Smooth muscle cell (in vitro differentiated cells): ENCODE results near the gene TTL. TPM values are rescaled to one million over a fixed set of nuclear protein-coding genes. Genes with fewer than 3 reads are reported as not detected.
A peak's percentile ranks its signal among the peaks of the same experiment; 100 is the strongest.
"Not testable (repeated sequence)": the region's sequence is repeated elsewhere in the genome, so short reads cannot be mapped to it uniquely, and the experiment has no call there.

ENCODE experiments used
- DNase-seq: peaks from one replicate; lab custom pipeline; 2025; ENCODE audit not compliant: unreplicated experiment; lab: John Stamatoyannopoulos, UW
- H2AFZ ChIP-seq: fragments of 200-600 bp; sonication (generic); 2 replicates; pipeline ENCODE4 v1.6.0; 2016; ENCODE audit warnings: antibody characterized with exemption, low read depth, mild to moderate bottlenecking
- H3F3A ChIP-seq: fragments of 200-600 bp; sonication (generic); 2 replicates; pipeline ENCODE4 v1.6.0; 2017; ENCODE audit warnings: antibody characterized with exemption, low read depth
- H3K27ac ChIP-seq: fragments of 200-600 bp; sonication (generic); 2 replicates; pipeline ENCODE4 v1.5.1; 2016; ENCODE audit warnings: low read depth, mild to moderate bottlenecking
- H3K27me3 ChIP-seq: fragments of 200-600 bp; sonication (generic); 2 replicates; pipeline ENCODE4 v1.6.1; 2016; ENCODE audit warnings: low read depth, mild to moderate bottlenecking
- H3K36me3 ChIP-seq: fragments of 200-600 bp; sonication (generic); 2 replicates; pipeline ENCODE4 v1.5.1; 2016; ENCODE audit warnings: low read depth
- H3K4me1 ChIP-seq: fragments of 200-600 bp; sonication (generic); 2 replicates; pipeline ENCODE4 v1.5.1; 2016; ENCODE audit warnings: low read depth
- H3K4me2 ChIP-seq: fragments of 200-600 bp; sonication (generic); 2 replicates; pipeline ENCODE4 v1.6.0; 2016; ENCODE audit warnings: mild to moderate bottlenecking
- H3K4me3 ChIP-seq: fragments of 200-600 bp; sonication (generic); 2 replicates; pipeline ENCODE4 v1.5.1; 2016; ENCODE audit warnings: mild to moderate bottlenecking
- H3K79me2 ChIP-seq: fragments of 200-600 bp; sonication (generic); 2 replicates; pipeline ENCODE4 v1.6.0; 2016; ENCODE audit warnings: low read depth, mild to moderate bottlenecking
- H3K9ac ChIP-seq: fragments of 200-600 bp; sonication (generic); 2 replicates; pipeline ENCODE4 v1.6.0; 2016; ENCODE audit warnings: low read depth
- H3K9me3 ChIP-seq: fragments of 200-600 bp; sonication (generic); replicated peaks from 2 replicates; pipeline ENCODE4 v1.5.1; 2016; ENCODE audit warnings: low read depth
- H4K20me1 ChIP-seq: fragments of 200-600 bp; sonication (generic); 2 replicates; pipeline ENCODE4 v1.6.0; 2016; ENCODE audit warnings: low read depth
- WGBS: methylation state at CpG from one replicate; pipeline ENCODE4 v1.1.7; 2016; ENCODE audit warnings: low lambda C conversion rate; 5-methylcytosine and 5-hydroxymethylcytosine counted together
- polyA plus RNA-seq: library from polyadenylated mRNA; unstranded; fragments of >200 nt; fragmentation: Nextera tagmentation; extraction: Ambion mirVana; gene quantifications from 2 replicates; pipeline ENCODE4 v1.2.1, GENCODE V29; 2016
- total RNA-seq: library from RNA; depleted of rRNA; stranded (reverse); fragments of >200 nt; gene quantifications from 2 replicates; pipeline ENCODE4 v1.2.3, GENCODE V29; 2014
- TF ChIP-seq, protein P1 (sequence below): fragments of 200-600 bp; sonication (generic); IDR thresholded peaks from 2 replicates; pipeline ENCODE4 v1.5.1; 2017; ENCODE audit warnings: borderline replicate concordance, mild to moderate bottlenecking, antibody characterized with exemption; ENCODE audit not compliant: insufficient read depth, poor library complexity, severe bottlenecking

TTL gene
- total RNA-seq (27.2 and 33.2 TPM in 2 replicates), polyA plus RNA-seq (22.4 and 36.7 TPM in 2 replicates)

DNA sequence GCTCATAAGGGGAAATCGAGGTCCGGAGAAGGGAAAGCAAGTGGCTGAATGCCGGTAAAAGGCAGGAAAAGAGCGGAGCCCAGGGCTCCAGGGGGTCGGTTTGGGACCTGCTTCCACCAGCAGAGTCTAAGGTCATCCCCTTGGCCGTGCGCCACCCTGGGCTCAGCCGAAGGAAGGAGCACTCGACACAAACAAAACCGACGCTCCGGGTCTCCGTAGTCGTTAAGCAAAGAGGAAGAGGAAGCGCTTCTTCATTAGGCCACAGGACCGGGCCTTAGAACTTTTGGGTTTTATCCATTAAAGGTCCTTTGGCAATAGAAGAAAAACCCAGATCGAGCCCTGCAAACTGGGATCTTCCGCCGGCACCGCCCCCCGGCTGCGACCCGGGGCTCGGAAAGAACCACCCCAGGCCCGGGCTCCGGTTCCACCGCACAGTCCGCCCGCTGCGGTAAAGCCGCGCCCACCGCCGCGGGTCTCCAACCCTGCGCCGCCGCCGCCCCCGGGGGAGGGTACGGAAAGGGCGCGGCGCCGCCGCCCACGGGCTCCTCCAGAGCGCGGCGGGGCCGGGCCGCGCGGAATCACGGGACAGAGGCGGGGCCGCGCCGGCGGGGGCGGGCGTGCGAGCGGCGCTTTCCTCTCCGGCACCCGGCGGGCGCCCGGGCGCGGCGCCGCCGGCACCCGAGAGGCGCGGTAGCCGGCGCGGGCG is at the start of gene TTL:
TSS of gene TTL (plus strand) at position 629 of the 706 bp plus-strand sequence. CDS start 189 bp downstream, outside the sequence.
- TF ChIP-seq, protein P1, sequence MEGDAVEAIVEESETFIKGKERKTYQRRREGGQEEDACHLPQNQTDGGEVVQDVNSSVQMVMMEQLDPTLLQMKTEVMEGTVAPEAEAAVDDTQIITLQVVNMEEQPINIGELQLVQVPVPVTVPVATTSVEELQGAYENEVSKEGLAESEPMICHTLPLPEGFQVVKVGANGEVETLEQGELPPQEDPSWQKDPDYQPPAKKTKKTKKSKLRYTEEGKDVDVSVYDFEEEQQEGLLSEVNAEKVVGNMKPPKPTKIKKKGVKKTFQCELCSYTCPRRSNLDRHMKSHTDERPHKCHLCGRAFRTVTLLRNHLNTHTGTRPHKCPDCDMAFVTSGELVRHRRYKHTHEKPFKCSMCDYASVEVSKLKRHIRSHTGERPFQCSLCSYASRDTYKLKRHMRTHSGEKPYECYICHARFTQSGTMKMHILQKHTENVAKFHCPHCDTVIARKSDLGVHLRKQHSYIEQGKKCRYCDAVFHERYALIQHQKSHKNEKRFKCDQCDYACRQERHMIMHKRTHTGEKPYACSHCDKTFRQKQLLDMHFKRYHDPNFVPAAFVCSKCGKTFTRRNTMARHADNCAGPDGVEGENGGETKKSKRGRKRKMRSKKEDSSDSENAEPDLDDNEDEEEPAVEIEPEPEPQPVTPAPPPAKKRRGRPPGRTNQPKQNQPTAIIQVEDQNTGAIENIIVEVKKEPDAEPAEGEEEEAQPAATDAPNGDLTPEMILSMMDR, result no peak
- DNase-seq, result peak; percentile 39

DNA sequence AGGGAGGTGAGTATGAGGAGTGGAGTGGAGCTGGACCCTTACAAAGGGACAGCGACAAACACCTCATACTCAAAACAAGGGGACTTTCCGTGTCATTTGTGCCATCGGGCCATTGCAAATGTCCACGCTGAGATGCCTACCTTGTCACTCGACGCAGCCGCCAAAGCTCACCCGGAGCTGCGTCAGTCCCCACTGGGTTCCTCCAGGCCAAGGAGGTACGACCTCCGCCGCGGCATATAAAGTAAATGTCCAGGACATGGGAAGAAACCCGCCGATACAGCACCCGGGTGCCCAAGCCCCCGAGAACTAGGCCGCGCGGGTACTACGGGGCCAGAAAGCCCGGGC is 49.6 kb upstream of the TTL start:
- H3K36me3 ChIP-seq, H3K27ac ChIP-seq, H3K9ac ChIP-seq, H3F3A ChIP-seq, H3K79me2 ChIP-seq, H4K20me1 ChIP-seq, DNase-seq, H3K4me3 ChIP-seq, H3K4me1 ChIP-seq, H3K4me2 ChIP-seq, H2AFZ ChIP-seq, H3K27me3 ChIP-seq, H3K9me3 ChIP-seq: not testable (repeated sequence)
- 100% methylated on average over 22 of the region's 22 CpGs for WGBS

More for the DNA sequence above, at the start of gene TTL:
- Histone ChIP-seq H2AFZ (peak within 1 kb of the TSS; percentile 100), H3K36me3 (no peaks in the 10 kb centered on the region), H3K4me3 (peak within 1 kb of the TSS; percentile 98), H3F3A (no peaks in the 10 kb centered on the region), H3K27me3 (no peaks in the 10 kb centered on the region), H3K4me2 (peak within 1 kb of the TSS; percentile 96), H3K9me3 (no peaks in the 10 kb centered on the region), H3K4me1 (peaks cover 9% of the 10 kb centered on the region), H3K9ac (peak within 1 kb of the TSS; percentile 76), H4K20me1 (no peaks in the 10 kb centered on the region), H3K27ac (peak within 1 kb of the TSS; percentile 34), H3K79me2 (peaks cover 24% of the 10 kb centered on the region)
- under 1% methylated on average over 48 of the region's 82 CpGs for WGBS

DNA sequence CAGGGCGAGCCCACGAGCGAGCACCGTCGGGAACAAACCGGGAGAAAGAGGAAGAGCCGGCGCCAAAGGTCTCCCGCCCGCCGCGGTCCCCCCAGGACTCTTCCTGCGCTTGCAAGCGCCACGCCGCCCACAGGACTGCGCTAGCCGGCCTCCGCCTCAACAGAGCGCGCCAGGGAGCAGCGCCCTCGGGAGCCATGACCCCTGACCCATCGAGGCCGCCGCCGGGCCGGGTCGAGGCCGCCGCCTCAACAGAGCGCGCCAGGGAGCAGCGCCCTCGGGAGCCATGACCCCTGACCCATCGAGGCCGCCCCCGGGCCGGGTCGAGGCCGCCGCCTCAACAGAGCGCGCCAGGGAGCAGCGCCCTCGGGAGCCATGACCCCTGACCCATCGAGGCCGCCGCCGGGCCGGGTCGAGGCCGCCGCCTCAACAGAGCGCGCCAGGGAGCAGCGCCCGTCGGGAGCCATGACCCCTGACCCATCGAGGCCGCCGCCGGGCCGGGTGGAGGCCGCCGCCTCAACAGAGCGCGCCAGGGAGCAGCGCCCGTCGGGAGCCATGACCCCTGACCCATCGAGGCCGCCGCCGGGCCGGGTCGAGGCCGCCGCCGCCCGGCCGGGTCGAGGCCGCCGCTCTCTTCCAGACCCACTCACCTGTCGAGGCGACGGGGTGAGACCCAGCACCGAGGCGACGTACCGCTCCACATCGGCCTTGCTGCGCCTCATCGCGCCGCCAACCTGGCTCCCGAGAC is 49.0 kb upstream of the TTL start:
- not testable (repeated sequence) for H3F3A ChIP-seq, DNase-seq, H3K9ac ChIP-seq, H3K27ac ChIP-seq, H3K36me3 ChIP-seq, H3K27me3 ChIP-seq, H3K79me2 ChIP-seq, H3K9me3 ChIP-seq, H4K20me1 ChIP-seq, H2AFZ ChIP-seq, H3K4me1 ChIP-seq
- H3K4me2 ChIP-seq, result peak overlapping the region; percentile 74
- peak overlapping the region; percentile 42 for H3K4me3 ChIP-seq
- whole genome bisulfite sequencing, result 60% methylated on average over 72 of the region's 98 CpGs

DNA sequence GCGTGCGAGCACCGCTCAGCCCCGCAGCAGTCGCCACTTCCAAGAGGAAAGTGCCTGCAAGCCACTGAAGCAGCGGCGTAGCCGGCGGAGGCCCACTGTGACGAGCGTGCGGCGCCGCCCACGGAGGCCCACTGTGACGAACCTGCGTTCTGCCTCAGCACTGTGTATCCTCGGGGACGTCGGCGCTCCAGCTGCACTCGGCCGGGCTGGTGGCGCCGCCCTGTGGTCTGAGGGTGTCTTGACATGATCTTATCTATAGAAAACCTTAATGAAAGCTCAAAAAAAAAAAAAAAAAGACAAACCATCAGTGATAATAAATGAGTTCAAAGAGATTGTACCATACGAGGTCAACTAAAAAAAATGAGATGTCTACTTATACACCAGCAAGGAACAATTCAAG is 48.5 kb upstream of the TTL start, which contains the start of gene RGPD8:
TSS of gene RGPD8 (minus strand) at position 166 of the 400 bp plus-strand sequence. CDS start 192 bp downstream, outside the sequence.
- under 1% methylated on average over 20 of the region's 26 CpGs for WGBS
- H3F3A ChIP-seq, H4K20me1 ChIP-seq, H3K27me3 ChIP-seq, DNase-seq, H3K79me2 ChIP-seq, H2AFZ ChIP-seq, H3K9me3 ChIP-seq, H3K9ac ChIP-seq, H3K36me3 ChIP-seq, H3K4me1 ChIP-seq, H3K27ac ChIP-seq: not testable (repeated sequence)
- peak within 1 kb of the TSS; percentile 74 for H3K4me2 ChIP-seq
- TF ChIP-seq, protein P1, result peak; percentile 59
- peak within 1 kb of the TSS; percentile 42 for H3K4me3 ChIP-seq
